Liver (tissue), 3 donors: ENCODE results near the gene NARS2.

Experiments
- CTCF ChIP-seq: fragments of 150-350 bp; IDR thresholded peaks from 2 replicates; pipeline ENCODE4 v1.5.1; 2017; ENCODE audit warnings: improper control_type of control experiment, low read depth, low read length; ENCODE audit not compliant: missing input control
- EGR1 ChIP-seq, 2 donors: IDR thresholded peaks; 2 replicates each; pipeline ENCODE4 v1.6.1; 2016 to 2018; ENCODE audit warnings: antibody characterized with exemption in 2 of 2, low read depth in 2 of 2
- FOXA2 ChIP-seq: IDR thresholded peaks from 2 replicates; pipeline ENCODE4 v1.6.1; 2016; ENCODE audit warnings: antibody characterized with exemption
- GABPA ChIP-seq, 2 donors: IDR thresholded peaks in 1 of 2; conservative IDR thresholded peaks in 1 of 2; 2 replicates each; pipeline ENCODE4 v1.6.1; 2016; ENCODE audit warnings: antibody characterized with exemption in 2 of 2, mild to moderate bottlenecking in 1 of 2, moderate library complexity in 1 of 2
- HNF4A ChIP-seq, 2 donors: conservative IDR thresholded peaks; 2 replicates each; pipeline ENCODE4 v1.6.1; 2016; ENCODE audit warnings: antibody characterized with exemption in 2 of 2, mild to moderate bottlenecking in 2 of 2
- HNF4G ChIP-seq: IDR thresholded peaks from 2 replicates; pipeline ENCODE4 v1.6.1; 2016; ENCODE audit warnings: antibody characterized with exemption
- JUND ChIP-seq, 2 donors: IDR thresholded peaks; 2 replicates each; pipeline ENCODE4 v1.6.1; 2016; ENCODE audit warnings: antibody characterized with exemption in 2 of 2
- MAX ChIP-seq: IDR thresholded peaks from 2 replicates; pipeline ENCODE4 v1.6.1; 2016; ENCODE audit warnings: antibody characterized with exemption
- RAD21 ChIP-seq, 2 donors: IDR thresholded peaks; 2 replicates each; pipeline ENCODE4 v1.6.1; 2016; ENCODE audit warnings: antibody characterized with exemption in 2 of 2, mild to moderate bottlenecking in 2 of 2
- REST ChIP-seq: IDR thresholded peaks from 2 replicates; pipeline ENCODE4 v1.6.1; 2016; ENCODE audit warnings: antibody characterized with exemption, mild to moderate bottlenecking
- RXRA ChIP-seq, 2 donors: IDR thresholded peaks; 2 replicates each; pipeline ENCODE4 v1.6.1; 2017 to 2018; ENCODE audit warnings: antibody characterized with exemption in 2 of 2, mild to moderate bottlenecking in 1 of 2
- SP1 ChIP-seq: IDR thresholded peaks from 2 replicates; pipeline ENCODE4 v1.6.1; 2018; ENCODE audit warnings: antibody characterized with exemption, mild to moderate bottlenecking
- YY1 ChIP-seq: IDR thresholded peaks from 2 replicates; pipeline ENCODE4 v1.6.1; 2016; ENCODE audit warnings: antibody characterized with exemption, mild to moderate bottlenecking
- ZBTB33 ChIP-seq: IDR thresholded peaks from 2 replicates; pipeline ENCODE4 v1.6.1; 2016; ENCODE audit warnings: antibody characterized with exemption
- donor health status: healthy.
- donor health status: healthy.

GRCh38 chr11:78551066-78551465 is 23.6 kb downstream of the NARS2 start:
- no peak for TF ChIP-seq CTCF
- no peak for TF ChIP-seq REST
- no peak for TF ChIP-seq YY1
- no peak for TF ChIP-seq ZBTB33
- no peak for TF ChIP-seq JUND (IDR thresholded peaks at IDR 0.05)
- TF ChIP-seq SP1, result no peak
- no peak for TF ChIP-seq FOXA2
- TF ChIP-seq HNF4A (conservative IDR thresholded peaks at IDR 0.05), result no peak
- no peak for TF ChIP-seq MAX
- TF ChIP-seq RAD21 (IDR thresholded peaks at IDR 0.05), result no peak
- no peak for TF ChIP-seq HNF4G
- no peak for TF ChIP-seq EGR1 (IDR thresholded peaks at IDR 0.05; ENCODE audit: low read depth in 2 of 2)
- no peak for TF ChIP-seq RXRA (IDR thresholded peaks at IDR 0.05)
- no peak for TF ChIP-seq GABPA (IDR thresholded peaks at IDR 0.05 in 1 of 2, conservative IDR thresholded peaks at IDR 0.05 in 1 of 2)
